Bronchial epithelial cell (primary cell): ENCODE results near the gene OR5B2. TPM values are rescaled to one million over a fixed set of nuclear protein-coding genes. Genes with fewer than 3 reads are reported as not detected.

Experiments
- DNase-seq: peaks from one replicate; pipeline ENCODE4 v3.0.0-alpha.2; 2010; ENCODE audit warnings: low read depth
- FAIRE-seq: peaks from 2 replicates; lab custom pipeline; 2011; peaks lifted over from hg19 to GRCh38; lab: Jason Lieb, UNC
- H3K27me3 ChIP-seq: 2 replicates; pipeline ENCODE4 v1.5.1; 2011; ENCODE audit warnings: low read length; ENCODE audit not compliant: control insufficient read depth, insufficient read depth
- H3K36me3 ChIP-seq: 2 replicates; pipeline ENCODE4 v1.5.1; 2011; ENCODE audit warnings: low read length; ENCODE audit not compliant: control insufficient read depth, insufficient read depth
- H3K4me3 ChIP-seq: 2 replicates; pipeline ENCODE4 v1.5.1; 2011; ENCODE audit warnings: mild to moderate bottlenecking, low read depth, low read length, control low read depth
- total RNA-seq: library from RNA; depleted of rRNA; stranded (reverse); fragments of >200 nt; gene quantifications from 2 replicates; pipeline ENCODE4 v1.2.1, GENCODE V29; 2014
- TF ChIP-seq, protein P1 (sequence below): IDR thresholded peaks from 2 replicates; pipeline ENCODE4 v1.5.1; 2011; ENCODE audit warnings: mild to moderate bottlenecking, moderate library complexity, low read length, control low read depth, inconsistent platforms; ENCODE audit not compliant: insufficient read depth, severe bottlenecking

OR5B2 gene
- total RNA-seq, 1 donor from 2014 or later: not detected

DNA sequence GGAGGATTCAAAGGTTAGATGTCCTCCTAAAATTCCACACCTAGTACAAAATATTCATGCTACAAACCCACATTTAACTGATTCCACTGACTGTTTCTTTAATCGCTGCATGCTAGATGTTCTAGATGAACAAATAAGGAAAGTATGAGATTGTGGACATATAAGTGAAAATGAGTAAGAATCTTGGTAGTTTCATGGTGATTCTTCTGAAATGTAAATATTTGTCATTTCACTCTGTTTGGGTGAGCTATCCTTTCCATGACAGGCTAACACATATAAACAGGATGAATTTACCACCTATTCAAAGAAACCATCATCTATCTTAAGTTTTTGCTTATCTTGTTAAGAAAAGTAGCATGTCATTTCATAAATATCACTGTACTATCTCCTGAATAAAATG lies 36.0 kb downstream of the OR5B2 start:
- no peaks in the 10 kb centered on the region for H3K27me3 ChIP-seq
- TF ChIP-seq, protein P1, sequence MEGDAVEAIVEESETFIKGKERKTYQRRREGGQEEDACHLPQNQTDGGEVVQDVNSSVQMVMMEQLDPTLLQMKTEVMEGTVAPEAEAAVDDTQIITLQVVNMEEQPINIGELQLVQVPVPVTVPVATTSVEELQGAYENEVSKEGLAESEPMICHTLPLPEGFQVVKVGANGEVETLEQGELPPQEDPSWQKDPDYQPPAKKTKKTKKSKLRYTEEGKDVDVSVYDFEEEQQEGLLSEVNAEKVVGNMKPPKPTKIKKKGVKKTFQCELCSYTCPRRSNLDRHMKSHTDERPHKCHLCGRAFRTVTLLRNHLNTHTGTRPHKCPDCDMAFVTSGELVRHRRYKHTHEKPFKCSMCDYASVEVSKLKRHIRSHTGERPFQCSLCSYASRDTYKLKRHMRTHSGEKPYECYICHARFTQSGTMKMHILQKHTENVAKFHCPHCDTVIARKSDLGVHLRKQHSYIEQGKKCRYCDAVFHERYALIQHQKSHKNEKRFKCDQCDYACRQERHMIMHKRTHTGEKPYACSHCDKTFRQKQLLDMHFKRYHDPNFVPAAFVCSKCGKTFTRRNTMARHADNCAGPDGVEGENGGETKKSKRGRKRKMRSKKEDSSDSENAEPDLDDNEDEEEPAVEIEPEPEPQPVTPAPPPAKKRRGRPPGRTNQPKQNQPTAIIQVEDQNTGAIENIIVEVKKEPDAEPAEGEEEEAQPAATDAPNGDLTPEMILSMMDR: no peak
- no peak overlapping the region for H3K4me3 ChIP-seq
- FAIRE-seq (no peak), DNase-seq (peak; percentile 79)
- H3K36me3 ChIP-seq: no peaks in the 10 kb centered on the region

DNA sequence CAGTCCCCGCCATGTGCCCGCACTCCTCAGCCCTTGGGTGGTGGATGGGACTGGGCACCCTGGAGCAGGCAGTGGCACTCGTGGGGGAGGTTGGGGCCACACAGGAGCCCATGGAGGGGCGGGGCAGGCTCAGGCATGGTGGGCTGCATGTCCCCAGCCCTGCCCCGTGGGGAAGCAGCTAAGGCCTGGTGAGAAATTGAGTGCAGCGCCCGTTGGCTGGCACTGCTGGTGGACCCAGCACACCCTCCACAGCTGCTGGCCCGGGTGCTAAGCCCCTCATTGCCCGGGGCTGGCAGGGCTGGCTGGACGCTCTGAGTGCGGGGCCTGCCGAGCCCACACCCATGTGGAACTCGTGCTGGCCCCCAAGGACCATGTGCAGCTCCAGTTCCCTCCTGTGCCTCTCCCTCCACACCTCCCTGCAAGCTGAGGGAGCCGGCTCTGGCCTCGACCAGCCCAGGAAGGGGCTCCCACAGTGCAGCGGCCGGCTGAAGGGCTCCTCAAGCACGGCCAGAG lies 37.3 kb downstream of the OR5B2 start:
- FAIRE-seq: no peak
- H3K27me3 ChIP-seq: no peaks in the 10 kb centered on the region
- no peak overlapping the region for H3K4me3 ChIP-seq
- TF ChIP-seq, protein P1: no peak
- DNase-seq: no peak
- no peaks in the 10 kb centered on the region for H3K36me3 ChIP-seq

Other genes starting within 250 kb of the OR5B2 start
- gene OR9Q2, start 239.1 kb downstream of the OR5B2 start, total RNA-seq: not detected in 2 replicates
- not detected in 2 replicates for gene OR1S2, start 224.0 kb downstream of the OR5B2 start, total RNA-seq
- gene OR1S1, start 215.4 kb downstream of the OR5B2 start, total RNA-seq: not detected in 2 replicates
- not detected in 2 replicates for gene OR10Q1, start 199.2 kb downstream of the OR5B2 start, total RNA-seq
- not detected in 2 replicates for gene OR10W1, start 159.9 kb downstream of the OR5B2 start, total RNA-seq
- gene OR5B17, start 69.1 kb downstream of the OR5B2 start, total RNA-seq: not detected in 2 replicates
- gene OR5B3, start 21.2 kb downstream of the OR5B2 start, total RNA-seq: not detected in 2 replicates
- gene OR5B12, start 14.1 kb upstream of the OR5B2 start, total RNA-seq: not detected in 2 replicates
- gene OR5B21, start 80.0 kb upstream of the OR5B2 start, total RNA-seq: not detected in 2 replicates
- 1.6 and 1.7 TPM in 2 replicates for gene LPXN, start 147.7 kb upstream of the OR5B2 start, total RNA-seq
- gene ZFP91, start 150.9 kb upstream of the OR5B2 start, total RNA-seq: 48.6 and 49.5 TPM in 2 replicates
- gene CNTF, start 194.5 kb upstream of the OR5B2 start, total RNA-seq: 2.0 and 2.4 TPM in 2 replicates